ENCODE data around the gene TSPAN15.

Gene TSPAN15

GRCh38 chr10:69497611-69498390 is 46.5 kb downstream of the TSPAN15 start:
- H3K4me3 ChIP-seq (ENCODE audit: low read depth, low read length): no peak overlapping the region
- TF ChIP-seq, protein P1, sequence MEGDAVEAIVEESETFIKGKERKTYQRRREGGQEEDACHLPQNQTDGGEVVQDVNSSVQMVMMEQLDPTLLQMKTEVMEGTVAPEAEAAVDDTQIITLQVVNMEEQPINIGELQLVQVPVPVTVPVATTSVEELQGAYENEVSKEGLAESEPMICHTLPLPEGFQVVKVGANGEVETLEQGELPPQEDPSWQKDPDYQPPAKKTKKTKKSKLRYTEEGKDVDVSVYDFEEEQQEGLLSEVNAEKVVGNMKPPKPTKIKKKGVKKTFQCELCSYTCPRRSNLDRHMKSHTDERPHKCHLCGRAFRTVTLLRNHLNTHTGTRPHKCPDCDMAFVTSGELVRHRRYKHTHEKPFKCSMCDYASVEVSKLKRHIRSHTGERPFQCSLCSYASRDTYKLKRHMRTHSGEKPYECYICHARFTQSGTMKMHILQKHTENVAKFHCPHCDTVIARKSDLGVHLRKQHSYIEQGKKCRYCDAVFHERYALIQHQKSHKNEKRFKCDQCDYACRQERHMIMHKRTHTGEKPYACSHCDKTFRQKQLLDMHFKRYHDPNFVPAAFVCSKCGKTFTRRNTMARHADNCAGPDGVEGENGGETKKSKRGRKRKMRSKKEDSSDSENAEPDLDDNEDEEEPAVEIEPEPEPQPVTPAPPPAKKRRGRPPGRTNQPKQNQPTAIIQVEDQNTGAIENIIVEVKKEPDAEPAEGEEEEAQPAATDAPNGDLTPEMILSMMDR (IDR thresholded peaks at IDR 0.05; ENCODE audit: control insufficient read depth, extremely low read depth, insufficient read depth): no peak
- no peak for DNase-seq (ENCODE audit: low read depth)

GRCh38 chr10:69498711-69499471 is 47.6 kb downstream of the TSPAN15 start:
- no peak for DNase-seq (ENCODE audit: low read depth)
- TF ChIP-seq, protein P1 (IDR thresholded peaks at IDR 0.05; ENCODE audit: control insufficient read depth, extremely low read depth, insufficient read depth): no peak
- no peak overlapping the region for H3K4me3 ChIP-seq (ENCODE audit: low read depth, low read length)

GRCh38 chr10:69499726-69500689 is 48.7 kb downstream of the TSPAN15 start:
- no peak overlapping the region for H3K4me3 ChIP-seq (ENCODE audit: low read depth, low read length)
- no peak for DNase-seq (ENCODE audit: low read depth)
- TF ChIP-seq, protein P1 (IDR thresholded peaks at IDR 0.05; ENCODE audit: control insufficient read depth, extremely low read depth, insufficient read depth): no peak

- no peak for DNase-seq (ENCODE audit: low read depth)
- H3K4me3 ChIP-seq (ENCODE audit: low read depth, low read length): no peak overlapping the region
- TF ChIP-seq, protein P1 (IDR thresholded peaks at IDR 0.05; ENCODE audit: control insufficient read depth, extremely low read depth, insufficient read depth): no peak
Observed at GRCh38 chr10:69500864-69501468, 49.7 kb downstream of the TSPAN15 start.

GRCh38 chr10:69501657-69502056 is 50.4 kb downstream of the TSPAN15 start:
- TF ChIP-seq, protein P1 (IDR thresholded peaks at IDR 0.05; ENCODE audit: control insufficient read depth, extremely low read depth, insufficient read depth): no peak
- no peak overlapping the region for H3K4me3 ChIP-seq (ENCODE audit: low read depth, low read length)
- DNase-seq (ENCODE audit: low read depth): no peak

- TF ChIP-seq, protein P1 (IDR thresholded peaks at IDR 0.05; ENCODE audit: control insufficient read depth, extremely low read depth, insufficient read depth): no peak
- DNase-seq (ENCODE audit: low read depth): no peak
- no peak overlapping the region for H3K4me3 ChIP-seq (ENCODE audit: low read depth, low read length)
Observed at GRCh38 chr10:69502589-69502988, 51.3 kb downstream of the TSPAN15 start.
